Measurements from ENCODE around the gene TRIM15.
A peak's percentile ranks its signal among the peaks of the same experiment; 100 is the strongest.
"Not testable (repeated sequence)": the region's sequence is repeated elsewhere in the genome, so short reads cannot be mapped to it uniquely, and the experiment has no call there.

The TRIM15 gene

DNA sequence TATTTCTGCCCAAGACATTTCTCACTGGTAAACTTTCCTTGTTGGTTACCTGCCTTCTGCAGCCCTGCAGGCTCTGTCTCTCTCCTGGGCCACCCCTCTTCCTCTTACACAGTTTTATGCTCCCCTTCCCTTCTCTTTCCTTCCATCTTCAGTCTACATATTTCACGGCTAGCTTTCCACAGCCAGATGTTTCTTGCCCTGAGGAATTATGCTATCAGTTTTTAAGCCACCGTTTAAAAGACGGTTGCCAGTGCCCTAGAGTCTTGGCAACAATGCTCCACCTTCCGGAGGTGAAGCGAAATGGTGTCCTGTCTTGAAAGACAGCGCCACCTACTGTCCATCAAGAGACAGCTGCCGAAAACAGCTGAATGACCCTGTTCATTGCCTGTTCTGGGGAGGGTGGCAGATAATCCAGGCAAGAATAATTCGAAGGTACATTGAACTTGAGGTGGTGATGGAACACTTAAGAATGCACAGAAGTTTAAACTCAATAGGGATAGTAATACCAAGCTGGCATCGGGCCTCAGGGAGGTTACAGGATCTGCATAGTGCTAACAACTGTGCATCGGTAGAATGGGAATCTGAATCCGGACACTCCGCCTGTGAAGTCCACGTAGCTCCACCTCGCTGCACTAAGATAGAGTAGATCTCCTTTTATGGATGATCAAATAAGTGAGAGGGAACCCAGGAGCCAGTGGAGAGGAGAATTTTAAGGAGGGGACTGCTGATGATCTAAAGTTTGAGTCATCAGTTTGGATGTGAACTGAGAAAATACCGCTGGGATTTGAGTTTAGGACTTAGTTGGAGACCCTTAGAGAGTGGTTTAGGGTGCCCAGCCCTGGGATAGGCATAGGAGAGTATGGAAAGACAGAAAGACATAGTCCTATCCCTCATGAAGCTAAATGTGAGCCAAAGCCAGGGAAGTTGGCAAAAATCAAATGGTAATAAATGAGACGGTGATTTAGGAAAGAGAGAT, 32.2 kb upstream of the TRIM15 start:
- FAIRE-seq (peak; percentile 96), DNase-seq (ENCODE audit: insufficient read length) (peak; percentile 46)

GRCh38 chr6:30131947-30132497, 31.3 kb upstream of the TRIM15 start:
- FAIRE-seq (no peak), DNase-seq (ENCODE audit: insufficient read length) (no peak)
- TF ChIP-seq TAF1 (IDR thresholded peaks at IDR 0.05; ENCODE audit: borderline replicate concordance, low read depth, low read length) (no peak), POLR2AphosphoS5 (IDR thresholded peaks at IDR 0.05; ENCODE audit: low read depth, low read length) (no peak), POLR2A (IDR thresholded peaks at IDR 0.05; ENCODE audit: low read depth, low read length) (no peak)

More for the DNA sequence above, 32.2 kb upstream of the TRIM15 start:
- TF ChIP-seq POLR2AphosphoS5 (IDR thresholded peaks at IDR 0.05; ENCODE audit: low read depth, low read length), result no peak
- TF ChIP-seq POLR2A (IDR thresholded peaks at IDR 0.05; ENCODE audit: low read depth, low read length), result no peak
- no peak for TF ChIP-seq TAF1 (IDR thresholded peaks at IDR 0.05; ENCODE audit: borderline replicate concordance, low read depth, low read length)

DNA sequence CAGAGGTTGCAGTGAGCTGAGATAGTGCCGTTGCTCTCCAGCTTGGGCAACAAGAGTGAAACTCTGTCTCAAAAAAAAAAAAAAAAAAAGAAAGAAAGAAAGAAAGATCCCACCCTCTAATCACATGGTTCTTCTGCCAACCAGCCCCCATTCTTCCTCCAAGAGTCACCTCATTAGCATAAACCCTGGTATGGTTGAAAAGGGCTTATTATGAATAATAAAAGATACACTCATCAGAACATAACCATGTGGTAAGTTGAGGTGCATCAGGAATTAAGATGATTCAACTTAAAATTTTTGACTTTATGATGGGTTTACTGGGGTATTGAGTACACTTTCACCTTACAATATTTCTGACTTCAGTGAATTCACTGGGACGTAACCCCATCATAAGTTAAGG, 28.2 kb upstream of the TRIM15 start:
- FAIRE-seq (no peak), DNase-seq (ENCODE audit: insufficient read length) (no peak)
- TF ChIP-seq POLR2AphosphoS5 (IDR thresholded peaks at IDR 0.05; ENCODE audit: low read depth, low read length) (no peak), POLR2A (IDR thresholded peaks at IDR 0.05; ENCODE audit: low read depth, low read length) (no peak), TAF1 (IDR thresholded peaks at IDR 0.05; ENCODE audit: borderline replicate concordance, low read depth, low read length) (no peak)

DNA sequence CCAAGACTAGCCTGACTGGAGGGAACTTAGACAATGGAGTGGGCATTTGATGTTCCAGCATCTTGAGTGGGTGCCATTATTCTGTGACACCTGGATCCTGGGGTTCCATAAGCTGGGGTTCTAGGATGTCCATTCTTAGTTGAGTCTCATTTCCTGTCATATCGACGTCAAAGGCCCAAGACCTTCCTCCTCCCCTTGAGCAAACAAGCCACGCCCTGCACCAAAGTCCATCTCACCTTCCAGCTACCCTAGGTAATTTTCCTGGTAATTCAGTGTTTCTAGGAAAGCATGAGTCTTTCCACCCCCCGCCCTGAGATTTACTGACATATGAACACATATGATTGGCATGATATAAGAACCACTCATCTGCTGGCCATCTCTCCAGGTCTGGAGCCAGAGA, 27.6 kb upstream of the TRIM15 start, which contains the start of gene TRIM40:
TSS of gene TRIM40 (plus strand) at position 384 of the 400 bp plus-strand sequence. CDS start 897 bp downstream, outside the sequence.
- FAIRE-seq, result no peak
- DNase-seq (ENCODE audit: insufficient read length), result no peak
- TF ChIP-seq TAF1 (IDR thresholded peaks at IDR 0.05; ENCODE audit: borderline replicate concordance, low read depth, low read length), result no peak
- TF ChIP-seq POLR2AphosphoS5 (IDR thresholded peaks at IDR 0.05; ENCODE audit: low read depth, low read length), result no peak
- TF ChIP-seq POLR2A (IDR thresholded peaks at IDR 0.05; ENCODE audit: low read depth, low read length), result no peak

- TF ChIP-seq POLR2AphosphoS5 (IDR thresholded peaks at IDR 0.05; ENCODE audit: low read depth, low read length) (no peak), TAF1 (IDR thresholded peaks at IDR 0.05; ENCODE audit: borderline replicate concordance, low read depth, low read length) (no peak), POLR2A (IDR thresholded peaks at IDR 0.05; ENCODE audit: low read depth, low read length) (no peak)
- FAIRE-seq (peak; percentile 36), DNase-seq (ENCODE audit: insufficient read length) (no peak)
Observed at GRCh38 chr6:30136570-30137286, 26.6 kb upstream of the TRIM15 start.

GRCh38 chr6:30140240-30140639, 23.1 kb upstream of the TRIM15 start:
- not testable (repeated sequence) for FAIRE-seq; DNase-seq (ENCODE audit: insufficient read length)

DNA sequence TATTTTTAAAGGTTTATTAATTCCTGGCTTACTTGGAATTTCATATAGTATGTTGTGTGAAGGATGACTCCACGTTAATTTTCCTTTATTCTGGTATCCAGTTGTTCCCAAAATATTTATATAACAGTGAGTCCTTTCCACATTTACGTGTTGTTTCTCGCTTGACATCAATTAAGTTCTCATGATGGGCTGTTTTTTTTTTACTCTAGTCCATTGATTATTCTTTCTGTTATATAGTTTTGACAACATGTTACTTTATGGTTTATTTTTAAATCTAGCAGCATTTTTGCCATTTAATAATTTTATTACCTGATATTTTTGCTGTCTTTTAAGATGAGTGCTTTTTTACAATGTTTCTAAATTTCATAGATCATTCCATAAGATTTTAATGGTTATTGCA, 20.7 kb upstream of the TRIM15 start:
- DNase-seq (ENCODE audit: insufficient read length) (no peak), FAIRE-seq (no peak)
- TF ChIP-seq TAF1 (IDR thresholded peaks at IDR 0.05; ENCODE audit: borderline replicate concordance, low read depth, low read length) (no peak), POLR2AphosphoS5 (IDR thresholded peaks at IDR 0.05; ENCODE audit: low read depth, low read length) (no peak)

- FAIRE-seq (no peak), DNase-seq (ENCODE audit: insufficient read length) (no peak)
- TF ChIP-seq POLR2A (IDR thresholded peaks at IDR 0.05; ENCODE audit: low read depth, low read length) (no peak), POLR2AphosphoS5 (IDR thresholded peaks at IDR 0.05; ENCODE audit: low read depth, low read length) (no peak), TAF1 (IDR thresholded peaks at IDR 0.05; ENCODE audit: borderline replicate concordance, low read depth, low read length) (no peak)
Observed at GRCh38 chr6:30143780-30144179, 19.6 kb upstream of the TRIM15 start.

- no peak for TF ChIP-seq POLR2AphosphoS5 (IDR thresholded peaks at IDR 0.05; ENCODE audit: low read depth, low read length)
- TF ChIP-seq TAF1 (IDR thresholded peaks at IDR 0.05; ENCODE audit: borderline replicate concordance, low read depth, low read length), result no peak
- TF ChIP-seq POLR2A (IDR thresholded peaks at IDR 0.05; ENCODE audit: low read depth, low read length), result no peak
- DNase-seq (ENCODE audit: insufficient read length), result no peak
- FAIRE-seq, result no peak
Observed at GRCh38 chr6:30144811-30145210, 18.5 kb upstream of the TRIM15 start.

DNA sequence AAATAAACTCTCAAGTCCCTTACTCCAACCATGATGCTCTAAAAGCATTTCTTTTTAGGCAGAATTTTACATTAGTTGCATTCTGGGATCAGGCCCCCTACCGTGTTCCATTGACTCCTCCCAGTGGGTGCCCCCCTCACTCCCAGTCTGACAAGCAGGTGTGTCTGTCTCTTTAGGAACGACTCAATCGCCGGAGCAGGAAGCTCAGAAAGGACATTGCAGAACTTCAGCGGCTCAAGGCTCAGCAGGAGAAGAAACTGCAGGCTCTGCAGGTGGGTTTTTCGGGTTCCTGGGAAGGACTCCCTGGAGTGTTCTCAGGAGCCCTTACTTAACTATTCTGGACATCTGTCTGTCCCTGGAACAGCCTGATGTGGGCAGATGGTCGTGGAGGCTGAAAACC, 17.5 kb upstream of the TRIM15 start:
- TF ChIP-seq POLR2AphosphoS5 (IDR thresholded peaks at IDR 0.05; ENCODE audit: low read depth, low read length), result no peak
- no peak for TF ChIP-seq POLR2A (IDR thresholded peaks at IDR 0.05; ENCODE audit: low read depth, low read length)
- no peak for TF ChIP-seq TAF1 (IDR thresholded peaks at IDR 0.05; ENCODE audit: borderline replicate concordance, low read depth, low read length)
- FAIRE-seq, result no peak

DNA sequence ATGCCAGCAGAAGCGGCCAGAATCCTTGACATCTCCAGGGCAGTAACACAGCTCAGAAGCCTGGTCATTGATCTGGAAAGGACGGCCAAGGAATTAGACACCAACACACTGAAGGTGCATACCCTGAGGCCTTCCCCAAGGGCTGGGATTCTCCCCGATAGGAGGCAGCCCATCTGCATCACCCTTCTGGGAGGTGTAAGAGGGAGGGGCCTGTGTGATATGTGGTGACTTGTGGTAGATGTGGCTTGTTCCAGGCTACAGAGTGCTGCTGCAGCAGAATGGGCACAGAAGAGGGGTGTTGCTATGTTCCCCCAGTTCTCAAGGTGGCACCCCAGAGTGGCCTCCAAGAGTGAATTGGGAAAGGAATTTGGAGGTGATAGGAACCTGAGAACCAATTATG, 16.2 kb upstream of the TRIM15 start:
- TF ChIP-seq TAF1 (IDR thresholded peaks at IDR 0.05; ENCODE audit: borderline replicate concordance, low read depth, low read length), result no peak
- TF ChIP-seq POLR2AphosphoS5 (IDR thresholded peaks at IDR 0.05; ENCODE audit: low read depth, low read length), result no peak
- no peak for TF ChIP-seq POLR2A (IDR thresholded peaks at IDR 0.05; ENCODE audit: low read depth, low read length)
- DNase-seq (ENCODE audit: insufficient read length) (no peak), FAIRE-seq (no peak)

More for the DNA sequence above, 17.5 kb upstream of the TRIM15 start:
- no peak for DNase-seq (ENCODE audit: insufficient read length)

All from GM12892 (cell line).